GM12873 (cell line): ENCODE data around the gene MDC1.

ENCODE experiments used
- CTCF ChIP-seq: IDR thresholded peaks from 2 replicates; pipeline ENCODE4 v1.5.1; 2012; ENCODE audit warnings: low read depth, mild to moderate bottlenecking, moderate library complexity, low read length, control low read depth; ENCODE audit not compliant: insufficient read depth; ENCODE audit errors: missing control alignments

Gene MDC1

GRCh38 chr6:30717129-30717844, at the start of gene MDC1:
TSS of gene MDC1 (minus strand) at chr6:30717281. CDS start at chr6:30715175, 2,106 bp downstream.
- peak; percentile 34 for TF ChIP-seq CTCF

GRCh38 chr6:30766461-30767157, 49.5 kb upstream of the MDC1 start:
- no peak for TF ChIP-seq CTCF

GRCh38 chr6:30763618-30764489, 46.8 kb upstream of the MDC1 start:
- TF ChIP-seq CTCF, result no peak

- no peak for TF ChIP-seq CTCF
Measured at GRCh38 chr6:30763155-30763617, 46.1 kb upstream of the MDC1 start.

GRCh38 chr6:30761791-30762429, 44.8 kb upstream of the MDC1 start:
- no peak for TF ChIP-seq CTCF

- no peak for TF ChIP-seq CTCF
Measured at GRCh38 chr6:30760549-30760948, 43.5 kb upstream of the MDC1 start.
